ENCODE measurements around the gene GMNC.
"Not testable (repeated sequence)": the region's sequence is repeated elsewhere in the genome, so short reads cannot be mapped to it uniquely, and the experiment has no call there.

The GMNC gene, protein sequence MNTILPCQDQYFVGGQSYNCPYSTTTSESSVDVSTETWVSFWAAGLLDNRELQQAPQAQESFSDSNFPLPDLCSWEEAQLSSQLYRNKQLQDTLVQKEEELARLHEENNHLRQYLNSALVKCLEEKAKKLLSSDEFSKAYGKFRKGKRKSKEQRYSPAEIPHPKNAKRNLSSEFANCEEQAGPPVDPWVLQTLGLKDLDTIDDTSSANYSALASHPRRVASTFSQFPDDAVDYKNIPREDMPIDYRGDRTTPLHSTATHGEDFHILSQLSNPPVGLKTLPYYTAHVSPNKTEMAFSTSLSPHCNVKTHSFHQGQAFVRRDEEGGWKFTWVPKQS

DNA sequence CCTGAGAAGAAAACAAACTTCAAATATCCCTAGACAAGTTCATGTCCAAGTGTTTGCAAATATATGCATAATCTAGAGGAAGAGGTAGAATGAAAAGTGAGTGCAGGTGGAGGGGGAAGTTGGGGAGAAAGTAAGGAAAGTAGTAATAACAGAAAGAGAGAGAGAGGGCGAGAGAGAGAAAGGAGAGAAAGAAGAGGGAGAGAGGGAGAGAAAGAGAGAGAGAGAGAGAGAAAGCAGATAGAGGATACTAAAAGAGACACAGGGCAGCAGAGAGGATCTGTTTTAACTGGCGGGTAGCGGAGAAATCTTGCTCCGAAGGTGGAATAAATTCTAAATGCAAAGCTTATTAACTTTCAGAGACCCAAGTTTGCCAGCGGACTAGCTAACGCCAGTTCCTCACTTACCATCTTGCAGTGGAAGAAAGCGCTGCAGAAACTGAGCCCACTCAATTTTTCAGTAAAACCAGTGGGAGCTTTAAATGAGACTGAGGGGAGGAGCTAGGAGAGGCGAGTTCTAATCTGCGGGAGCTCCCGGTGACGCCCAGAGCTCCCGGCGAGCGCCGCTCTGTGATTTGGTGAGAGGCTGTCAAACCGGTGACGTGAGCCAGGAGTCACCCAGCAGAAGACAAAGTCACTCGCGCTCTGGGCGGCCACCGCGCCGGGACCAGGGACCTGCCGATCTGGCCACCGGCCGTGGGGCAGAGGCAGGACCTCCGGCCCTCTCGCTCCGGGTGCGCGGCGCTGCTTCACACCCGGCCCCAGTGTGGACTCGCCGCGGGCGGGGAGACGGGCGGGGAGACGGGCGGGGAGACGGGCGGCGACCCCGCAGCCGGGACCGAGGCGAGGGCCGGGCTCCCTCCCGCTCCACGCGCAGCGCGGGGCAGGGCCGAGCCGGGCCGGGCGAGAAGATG, at the start of gene GMNC:
Gene GMNC, minus strand, starts transcription at position 486 of the 910 bp plus-strand sequence. Its CDS starts 79 bp downstream, at position 407.
- peak; percentile 34 for DNase-seq (ENCODE audit: low read depth)

DNA sequence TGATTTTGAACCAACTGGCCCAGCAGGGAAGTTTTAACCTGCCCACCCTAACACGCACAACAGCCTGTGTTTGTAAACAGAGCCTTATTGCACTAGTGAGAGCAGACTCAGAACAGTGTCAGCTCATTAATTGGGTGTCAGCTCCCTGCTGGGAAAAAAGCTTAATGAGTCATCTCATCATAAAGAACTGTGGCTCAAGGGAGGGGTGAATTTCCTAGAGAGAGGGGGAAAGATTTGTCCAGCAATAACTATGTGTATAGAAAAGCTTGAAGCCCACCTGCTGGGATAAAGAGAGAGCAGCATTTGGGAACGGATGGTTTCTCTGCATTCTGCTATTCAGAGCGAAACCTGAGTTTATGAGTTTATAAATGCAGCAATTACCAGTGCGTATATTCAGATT, 48.9 kb upstream of the GMNC start:
- no peak for DNase-seq (ENCODE audit: low read depth)

DNA sequence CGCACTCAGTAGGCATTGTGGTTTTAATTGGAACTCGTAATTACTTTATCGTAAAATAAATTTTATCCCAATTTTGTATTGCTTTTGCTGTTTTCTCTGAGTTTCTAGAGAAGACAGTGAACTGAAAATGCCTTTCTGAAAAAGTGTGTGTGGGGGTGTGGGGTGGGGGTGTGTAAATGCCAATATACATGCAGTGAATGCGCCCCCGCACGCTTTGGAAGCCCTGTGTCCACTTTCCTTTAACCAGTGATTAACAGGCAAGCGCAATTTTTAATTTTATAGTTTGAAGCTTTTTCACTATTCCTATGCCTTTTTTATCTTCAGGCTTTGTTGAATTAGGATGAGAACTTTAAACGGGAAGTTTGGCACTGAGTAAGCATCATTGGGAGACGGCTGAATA, 47.4 kb upstream of the GMNC start:
- DNase-seq (ENCODE audit: low read depth) = no peak

DNA sequence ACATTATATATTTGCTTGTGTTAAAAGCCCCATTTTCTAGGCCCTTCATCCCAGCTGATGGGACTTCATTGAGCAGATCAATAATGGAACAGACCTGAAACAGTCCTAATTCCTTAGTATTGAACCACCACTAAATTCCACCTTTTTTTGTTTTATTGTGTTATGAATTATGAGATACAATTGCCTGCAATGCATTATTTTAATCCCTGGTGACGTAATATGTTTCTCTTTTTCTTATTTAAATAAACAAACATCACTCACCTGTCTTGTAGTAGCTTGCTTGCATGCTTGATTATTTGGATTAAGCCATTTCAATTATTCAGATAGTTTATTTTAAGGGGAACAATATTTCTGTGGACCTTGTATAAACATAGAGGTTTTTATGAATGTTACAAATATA, 40.7 kb upstream of the GMNC start:
- no peak for DNase-seq (ENCODE audit: low read depth)

DNA sequence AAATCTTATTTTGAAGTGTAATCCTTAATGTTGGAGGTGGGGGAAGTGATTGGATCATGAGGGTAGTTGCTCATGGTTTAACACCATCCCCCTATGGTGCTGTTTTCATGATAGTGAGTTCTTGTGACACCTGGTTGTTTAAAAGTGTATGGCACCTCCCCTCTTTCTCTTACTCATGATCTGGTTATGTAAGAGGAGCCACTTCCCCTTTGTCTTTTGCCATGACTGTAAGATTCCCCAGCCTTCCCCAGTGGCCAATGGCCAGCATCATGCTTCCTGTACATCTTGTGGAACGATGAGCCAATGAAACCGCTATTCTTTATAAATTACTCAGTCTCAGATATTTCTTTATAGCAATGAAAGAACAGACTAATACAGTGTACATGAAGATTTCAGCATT, 39.8 kb upstream of the GMNC start:
- DNase-seq (ENCODE audit: low read depth) = no peak

DNA sequence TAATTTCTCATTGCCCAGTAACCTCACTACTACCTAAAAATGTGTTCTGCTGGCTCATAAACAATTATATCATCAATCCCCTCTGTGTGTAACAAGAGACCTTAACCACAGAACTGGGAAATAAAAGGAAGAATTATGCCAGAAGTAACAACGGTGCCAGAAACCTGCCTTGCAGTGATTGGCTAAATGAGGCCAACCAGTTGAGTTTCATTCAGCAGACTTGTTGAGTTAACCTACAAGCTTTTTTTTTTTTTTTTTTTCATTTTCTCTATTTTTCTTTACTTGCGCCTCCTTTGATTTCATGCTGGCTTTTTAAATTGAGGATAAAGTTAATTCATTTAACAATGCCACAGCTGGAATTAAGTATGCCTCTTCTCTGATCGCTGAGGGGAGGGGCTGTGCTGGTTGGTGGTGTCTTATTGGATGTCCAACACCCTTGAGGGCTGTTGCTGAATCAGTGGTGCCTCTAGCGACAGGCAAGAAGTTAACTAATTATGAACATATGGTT, 30.0 kb upstream of the GMNC start:
- no peak for DNase-seq (ENCODE audit: low read depth)

DNA sequence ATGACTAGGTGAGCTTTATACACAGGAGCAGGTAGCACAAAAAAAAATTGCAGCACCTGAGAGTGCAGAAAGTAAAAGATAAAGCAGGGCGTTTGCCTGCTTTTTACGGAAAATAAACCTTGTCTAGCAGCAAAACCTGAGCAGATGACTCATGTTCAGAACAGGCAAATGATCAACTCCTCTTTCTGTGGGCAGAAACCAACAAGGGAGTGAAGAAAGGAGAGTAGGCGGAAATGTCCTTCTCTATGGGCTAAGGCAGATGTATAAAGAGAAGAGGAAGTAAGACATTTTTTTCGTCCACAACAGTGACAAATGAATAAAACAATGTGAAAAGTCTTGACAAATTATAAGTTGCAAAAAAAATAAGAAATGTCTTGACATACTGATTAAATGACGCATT, 24.5 kb upstream of the GMNC start:
- DNase-seq (ENCODE audit: low read depth) = no peak

DNA sequence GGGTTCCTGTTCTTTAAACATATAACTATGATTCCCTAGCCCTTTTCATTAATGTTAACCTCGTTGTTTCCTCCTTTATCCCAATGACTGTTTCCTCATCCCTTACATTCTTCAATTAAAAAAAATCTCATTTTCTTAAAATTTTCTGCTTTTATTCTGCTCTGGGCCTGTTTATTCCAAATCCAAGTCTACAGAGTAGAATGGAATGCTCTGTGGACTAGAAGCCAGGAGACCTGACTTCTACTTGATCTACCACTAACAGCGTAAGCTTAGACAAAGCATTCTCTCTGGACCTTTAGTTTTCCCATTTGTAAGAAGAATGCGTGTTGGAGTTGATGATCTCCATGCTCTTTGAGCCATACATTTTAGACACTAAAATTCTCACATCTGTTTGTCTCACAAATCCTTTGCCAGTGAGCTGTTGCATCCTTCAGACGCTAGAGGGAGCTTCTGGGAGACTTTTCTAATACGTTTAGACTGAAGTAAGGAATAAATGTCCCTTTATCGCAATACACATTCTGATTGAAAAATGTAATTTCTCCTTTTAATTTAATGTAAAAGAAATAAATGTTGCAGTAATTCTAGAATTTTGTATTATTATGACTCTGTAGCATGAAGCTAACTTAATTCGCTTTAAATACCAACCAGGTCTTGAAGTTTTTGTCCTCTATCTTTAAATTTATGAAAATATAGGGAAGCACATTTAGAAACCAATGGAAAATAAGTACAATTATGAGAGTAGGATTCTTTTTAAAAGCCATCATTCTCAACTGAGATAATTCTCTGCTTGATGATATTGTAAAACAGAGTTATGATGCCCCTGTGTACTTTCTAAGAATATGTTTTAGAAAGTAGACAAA, 21.7 kb upstream of the GMNC start:
- no peak for DNase-seq (ENCODE audit: low read depth)

DNA sequence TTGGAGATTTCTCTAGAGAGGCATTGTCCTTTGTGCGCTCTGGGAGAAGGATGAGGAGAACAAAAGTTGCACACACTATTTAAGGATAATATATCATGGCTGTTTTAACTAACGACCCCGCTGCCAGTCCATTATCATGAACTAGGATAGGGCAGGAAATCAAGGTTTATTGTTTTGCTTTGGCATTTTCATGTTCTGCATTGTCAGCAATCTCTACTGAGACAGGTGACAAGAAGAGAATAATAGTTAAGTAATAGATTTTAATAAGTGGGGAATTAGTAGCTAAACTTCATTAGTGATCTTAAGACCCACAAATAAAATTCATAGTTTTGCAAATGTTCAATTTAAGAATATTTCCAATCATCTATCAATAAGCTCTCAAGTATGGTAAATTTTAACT, 20.6 kb upstream of the GMNC start:
- DNase-seq (ENCODE audit: low read depth) = no peak

DNA sequence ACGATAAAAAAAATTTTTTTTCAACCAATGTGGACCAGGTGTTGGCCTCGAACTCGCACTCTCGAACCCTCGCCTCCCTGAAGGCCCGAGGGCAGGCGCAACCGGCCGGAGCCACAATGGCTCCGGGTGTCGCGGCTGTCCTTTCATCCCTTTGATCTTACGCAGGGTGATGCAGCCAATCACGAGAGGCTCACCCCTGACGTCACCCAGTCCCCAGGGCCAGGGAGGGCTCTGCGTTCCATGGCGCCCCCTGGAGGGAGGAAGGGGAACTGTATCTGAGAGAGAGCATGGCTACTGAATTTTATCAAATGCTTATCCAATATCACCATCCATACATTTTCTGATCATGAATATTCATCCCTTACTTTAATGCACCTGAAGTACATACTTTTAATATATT, 15.4 kb upstream of the GMNC start:
- peak; percentile 18 for DNase-seq (ENCODE audit: low read depth)

DNA sequence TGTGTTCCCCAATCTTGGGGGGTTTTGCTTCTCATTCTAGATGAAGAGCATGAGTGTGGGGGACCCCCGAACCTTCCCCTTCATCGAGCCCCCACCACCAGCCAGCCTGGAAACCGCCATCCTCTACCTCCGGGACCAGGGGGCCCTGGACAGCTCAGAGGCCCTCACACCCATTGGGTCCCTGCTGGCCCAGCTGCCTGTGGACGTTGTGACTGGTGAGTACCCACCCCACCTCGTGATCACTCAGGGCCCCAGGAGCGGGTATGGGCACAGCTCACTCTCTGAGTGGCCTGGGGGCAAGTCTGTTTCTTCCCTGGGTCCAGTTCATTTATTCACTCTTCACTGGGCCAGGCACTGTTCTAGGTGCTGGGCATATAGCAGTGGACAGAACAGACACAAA, 13.9 kb upstream of the GMNC start:
- not testable (repeated sequence) for DNase-seq (ENCODE audit: low read depth)

DNA sequence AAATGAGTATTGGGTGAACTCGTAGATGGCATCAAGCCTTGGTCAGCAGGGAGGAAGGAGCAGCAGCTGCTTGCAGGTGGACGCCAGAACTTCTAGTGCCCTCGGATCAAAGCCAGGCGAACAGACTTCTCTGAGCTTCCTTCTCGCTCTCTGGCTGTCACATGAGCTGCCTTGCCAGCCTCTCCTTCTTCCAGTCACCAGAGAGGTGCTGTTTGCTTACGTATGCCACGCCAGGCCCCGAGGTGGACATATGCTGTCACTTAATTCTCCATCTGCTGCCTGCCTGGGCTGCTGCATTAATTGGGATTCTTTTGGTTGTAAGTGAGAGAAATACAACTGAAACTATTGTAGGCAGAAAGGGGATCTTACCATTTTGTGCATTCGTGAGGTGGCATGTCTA, 12.6 kb upstream of the GMNC start:
- not testable (repeated sequence) for DNase-seq (ENCODE audit: low read depth)

DNA sequence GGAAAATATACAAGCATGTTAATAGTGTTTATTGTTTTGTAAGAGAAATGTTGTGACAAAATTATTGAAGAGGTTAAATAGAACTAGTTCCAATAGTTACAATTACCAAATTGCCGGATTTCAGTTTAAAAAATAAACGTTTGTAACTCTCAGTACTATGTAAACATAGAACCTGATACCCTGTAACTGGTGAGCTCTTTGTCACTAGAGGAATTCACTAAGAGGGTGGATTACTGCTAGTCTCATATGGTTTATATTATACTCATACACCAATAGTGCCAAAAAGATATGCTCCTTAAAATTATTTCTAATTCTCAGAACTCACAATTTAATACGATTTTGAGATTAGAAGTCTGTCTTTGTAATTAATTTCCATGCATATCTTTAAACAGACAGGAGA, 7.6 kb upstream of the GMNC start:
- no peak for DNase-seq (ENCODE audit: low read depth)

DNA sequence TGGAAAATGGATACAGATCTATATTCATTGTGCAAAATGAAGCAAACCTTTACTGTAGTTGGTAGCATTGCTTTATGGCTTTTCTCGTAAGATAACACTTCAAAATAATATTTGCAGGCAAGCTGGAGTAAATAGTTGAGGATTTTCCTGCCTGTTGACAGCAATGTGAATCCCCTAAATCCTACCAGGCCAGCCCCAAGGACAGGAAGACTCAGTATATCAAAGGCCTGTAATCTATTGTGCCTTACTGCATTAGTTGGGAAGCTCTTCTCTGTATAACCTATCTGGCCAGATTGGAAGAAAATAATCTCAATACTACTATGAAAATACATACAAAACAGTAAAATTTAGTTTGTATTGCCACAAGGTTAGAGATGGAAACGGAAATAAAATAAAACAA, 4.6 kb upstream of the GMNC start:
- DNase-seq (ENCODE audit: low read depth) = no peak

DNA sequence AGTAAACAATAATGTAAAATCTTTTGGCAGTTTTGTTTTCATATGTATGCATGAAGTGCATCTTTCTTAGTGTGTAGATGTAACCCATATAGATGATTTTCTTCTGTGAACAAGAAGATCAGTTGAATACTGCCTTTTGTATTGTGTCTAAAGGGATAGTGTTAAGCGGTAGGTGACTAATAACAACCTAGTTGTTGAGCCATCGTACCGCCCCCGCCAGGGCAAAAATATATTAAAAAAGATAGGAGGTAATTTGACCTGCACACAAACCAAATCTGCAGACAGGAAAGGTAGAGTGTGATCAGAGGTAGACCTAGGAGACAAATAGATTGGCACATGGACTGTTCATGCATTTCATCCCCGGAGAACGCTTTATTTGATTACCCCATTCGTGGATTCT, 3.3 kb upstream of the GMNC start:
- DNase-seq (ENCODE audit: low read depth) = no peak

DNA sequence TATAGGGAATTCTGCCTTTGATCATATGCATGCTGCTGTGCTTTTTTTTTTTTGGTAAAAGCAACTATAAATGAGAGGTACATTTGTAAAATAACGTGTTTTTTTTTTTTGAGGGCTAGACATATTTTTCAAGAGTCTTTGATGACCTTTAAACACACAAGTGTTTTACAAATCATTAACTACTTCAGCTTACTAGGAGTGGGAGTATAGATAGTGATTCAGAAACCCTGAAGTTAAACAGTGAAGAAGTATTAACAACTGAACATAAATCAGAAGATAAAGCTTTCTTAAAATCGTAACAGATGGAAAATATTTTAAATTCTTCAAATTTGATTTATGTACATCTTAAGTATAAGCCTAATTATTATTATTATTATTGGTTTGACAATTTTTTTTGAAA, 2.9 kb upstream of the GMNC start:
- no peak for DNase-seq (ENCODE audit: low read depth)

DNA sequence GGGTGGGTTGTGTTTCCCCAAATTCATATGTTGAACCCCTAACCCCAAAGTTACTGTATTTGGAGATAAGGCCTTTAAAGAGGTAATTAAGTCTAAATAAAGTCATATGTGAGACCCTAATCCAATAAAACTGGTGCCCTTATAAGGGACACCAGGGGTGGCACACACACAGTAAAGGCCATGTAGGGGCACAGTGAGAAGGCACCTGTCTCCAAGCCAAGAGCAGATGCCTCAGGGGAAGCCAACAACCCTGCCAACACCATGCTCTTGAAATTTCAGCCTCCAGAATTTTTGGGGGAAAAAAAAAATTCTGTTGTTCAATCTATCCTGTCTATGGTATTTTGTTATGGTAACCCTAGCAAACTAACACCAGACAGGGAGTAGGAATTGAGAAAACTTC, 1.5 kb upstream of the GMNC start:
- no peak for DNase-seq (ENCODE audit: low read depth)

DNA sequence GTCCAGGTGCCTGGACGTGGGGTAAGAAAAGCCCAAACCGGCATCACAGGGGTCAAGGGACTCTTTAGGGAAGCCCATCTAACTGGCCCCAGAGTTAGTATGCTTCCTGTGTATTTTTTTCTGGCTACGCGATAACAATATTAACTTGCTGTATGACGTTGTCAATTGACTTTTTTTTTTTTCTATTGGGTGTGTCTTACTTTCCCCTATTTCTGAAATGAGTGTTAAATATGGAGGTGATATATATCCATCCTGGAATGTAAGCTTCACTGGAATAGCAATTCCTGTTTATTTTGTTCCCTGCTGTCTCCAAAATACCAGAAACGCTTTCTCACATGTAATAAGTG, 598 bp upstream of the GMNC start:
- no peak for DNase-seq (ENCODE audit: low read depth)

DNA sequence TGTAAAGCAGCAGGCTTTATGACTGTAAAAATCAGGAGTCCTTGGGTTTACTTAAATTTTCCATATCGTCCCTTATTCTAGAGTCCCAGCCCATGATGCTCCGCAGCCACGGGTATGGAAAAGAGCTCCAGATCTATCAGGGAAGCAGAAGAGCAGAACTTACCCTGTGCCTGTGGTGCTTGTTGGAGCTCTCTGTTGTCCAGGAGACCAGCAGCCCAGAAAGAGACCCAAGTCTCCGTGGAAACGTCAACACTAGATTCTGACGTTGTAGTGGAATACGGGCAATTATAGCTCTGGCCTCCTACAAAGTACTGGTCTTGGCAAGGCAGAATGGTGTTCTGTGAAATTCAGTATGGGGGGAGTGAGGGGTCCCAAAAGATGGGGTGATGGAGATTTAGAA, 2.0 kb downstream of the GMNC start:
- no peak for DNase-seq (ENCODE audit: low read depth)

DNA sequence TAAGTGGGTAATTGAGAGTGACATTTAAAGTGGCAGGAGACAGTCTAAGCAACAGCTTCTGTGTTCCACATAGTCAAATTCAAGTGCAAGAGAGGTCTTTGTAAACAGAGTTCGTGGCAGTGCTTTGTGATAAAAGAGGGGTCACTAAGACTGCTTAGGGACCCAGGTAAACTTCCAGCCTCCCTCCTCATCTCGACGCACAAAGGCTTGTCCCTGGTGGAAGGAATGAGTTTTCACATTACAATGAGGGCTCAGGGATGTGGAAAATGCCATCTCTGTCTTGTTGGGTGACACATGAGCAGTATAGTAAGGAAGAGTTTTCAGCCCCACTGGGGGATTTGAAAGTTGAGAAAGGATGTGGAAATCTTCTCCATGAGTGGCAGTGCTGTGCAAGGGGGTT, 7.3 kb downstream of the GMNC start:
- no peak for DNase-seq (ENCODE audit: low read depth)

DNA sequence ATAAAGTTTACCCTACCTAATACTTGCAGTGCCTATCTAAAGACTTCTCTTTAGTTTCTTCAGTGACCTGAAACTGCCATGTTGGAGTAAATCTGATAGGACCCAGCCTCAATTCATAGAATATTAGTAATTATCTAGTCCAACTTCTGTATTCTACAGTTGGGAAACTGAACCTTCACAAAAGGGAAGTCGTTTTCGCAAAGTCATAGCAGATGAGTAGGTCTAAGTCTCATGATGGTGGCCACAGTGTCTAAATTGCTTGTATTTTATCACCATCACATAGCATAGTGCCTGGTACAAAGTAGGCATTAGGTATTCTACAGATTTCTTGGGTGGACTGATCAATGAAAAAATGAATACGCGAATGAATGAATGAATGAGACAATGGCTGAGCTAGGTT, 8.4 kb downstream of the GMNC start:
- DNase-seq (ENCODE audit: low read depth) = no peak

DNA sequence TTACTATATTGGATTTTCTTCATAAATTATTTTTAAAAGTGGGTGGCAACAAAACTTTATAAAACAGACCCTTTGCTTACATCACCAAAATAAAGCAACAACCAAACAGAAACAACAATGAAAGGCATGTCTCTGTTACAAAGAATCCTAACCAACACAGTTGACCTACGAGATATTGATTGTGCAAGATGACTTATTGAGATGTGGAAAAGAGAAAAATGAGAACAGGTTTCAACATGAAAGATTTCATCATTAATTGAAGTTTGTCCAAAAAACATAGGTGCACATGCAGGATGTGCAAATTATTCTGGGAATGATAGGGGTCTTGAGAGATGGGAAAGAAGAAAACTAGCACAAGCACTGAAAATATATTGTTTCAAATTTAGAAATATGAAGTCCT, 9.0 kb downstream of the GMNC start:
- DNase-seq (ENCODE audit: low read depth) = no peak
